Measurements from ENCODE around the gene KDM8.
"Not testable (repeated sequence)": the region's sequence is repeated elsewhere in the genome, so short reads cannot be mapped to it uniquely, and the experiment has no call there.

- TF ChIP-seq CTCF (conservative IDR thresholded peaks at IDR 0.05; ENCODE audit: low read depth, low read length); EZH2 (IDR thresholded peaks at IDR 0.05; ENCODE audit: low read length, unreplicated experiment); EZH2phosphoT487 (IDR thresholded peaks at IDR 0.05; ENCODE audit: borderline replicate concordance, low read length): not testable (repeated sequence)
Observed at GRCh38 chr16:27200914-27201313, 2.4 kb upstream of the KDM8 start.
